A673 (cell line): ENCODE data around the gene MKRN1.

Experiments used
- CTCF ChIP-seq: fragments of 300-800, 200-600 bp; sonication (generic); conservative IDR thresholded peaks from 2 replicates; pipeline ENCODE4 v1.5.1; 2017; ENCODE audit warnings: low read depth, mild to moderate bottlenecking, antibody characterized with exemption, low read length, moderate library complexity, mixed read lengths
- EZH2 ChIP-seq: fragments of 200-600 bp; sonication (generic); IDR thresholded peaks from 2 replicates; pipeline ENCODE4 v1.6.1; 2017; ENCODE audit warnings: borderline replicate concordance, low read depth, mild to moderate bottlenecking, mixed read lengths, antibody characterized with exemption, low read length; ENCODE audit not compliant: poor library complexity, severe bottlenecking

GRCh38 chr7:140458201-140458600, 21.1 kb downstream of the MKRN1 start:
- TF ChIP-seq EZH2 (no peak), CTCF (no peak)
